Endodermal cell (in vitro differentiated cells): ENCODE results near the gene ZNF83. TPM values are rescaled to one million over a fixed set of nuclear protein-coding genes. Genes with fewer than 3 reads are reported as not detected.
"Not testable (repeated sequence)": the region's sequence is repeated elsewhere in the genome, so short reads cannot be mapped to it uniquely, and the experiment has no call there.

Experiments
- DNase-seq: peaks from one replicate; pipeline ENCODE4 v3.0.0-alpha.2; 2017
- H3K27ac ChIP-seq: 2 replicates; pipeline ENCODE4 v1.5.1; 2013; ENCODE audit warnings: mild to moderate bottlenecking, low read depth, low read length, moderate library complexity
- H3K27me3 ChIP-seq: 2 replicates; pipeline ENCODE4 v1.6.1; 2013; ENCODE audit warnings: mild to moderate bottlenecking, low read length, moderate library complexity; ENCODE audit not compliant: insufficient read depth, control insufficient read depth, poor library complexity, severe bottlenecking
- H3K36me3 ChIP-seq: 2 replicates; pipeline ENCODE4 v1.7.0; 2013; ENCODE audit warnings: mild to moderate bottlenecking, low read length, moderate library complexity; ENCODE audit not compliant: control insufficient read depth, insufficient read depth
- H3K4me1 ChIP-seq: one replicate; pipeline ENCODE4 v1.7.0; 2013; ENCODE audit warnings: low read length; ENCODE audit not compliant: control insufficient read depth, insufficient read depth
- H3K4me3 ChIP-seq: 2 replicates; pipeline ENCODE4 v1.5.1; 2013; ENCODE audit warnings: mild to moderate bottlenecking, low read length, moderate library complexity
- H3K9ac ChIP-seq: 2 replicates; pipeline ENCODE4 v1.6.1; 2013; ENCODE audit warnings: mild to moderate bottlenecking, low read length, moderate library complexity; ENCODE audit not compliant: poor library complexity, severe bottlenecking; ENCODE audit errors: extremely low read depth
- H3K9me3 ChIP-seq: 2 replicates; pipeline ENCODE4 v1.6.1; 2013; ENCODE audit warnings: mild to moderate bottlenecking, low read length, moderate library complexity; ENCODE audit not compliant: control insufficient read depth
- H3K27ac Mint-ChIP-seq: 2 replicates; pipeline ENCODE4 v1.8.0; 2020; ENCODE audit warnings: mixed read lengths
- H3K27me3 Mint-ChIP-seq: 2 replicates; pipeline ENCODE4 v1.8.0; 2021; ENCODE audit warnings: mild to moderate bottlenecking, mixed read lengths; ENCODE audit not compliant: insufficient read depth
- H3K36me3 Mint-ChIP-seq: 2 replicates; pipeline ENCODE4 v1.8.0; 2020; ENCODE audit warnings: low read depth, mixed read lengths
- H3K4me1 Mint-ChIP-seq: 2 replicates; pipeline ENCODE4 v1.8.0; 2020; ENCODE audit warnings: mixed read lengths
- H3K4me3 Mint-ChIP-seq: 2 replicates; pipeline ENCODE4 v1.8.0; 2020; ENCODE audit warnings: mild to moderate bottlenecking, moderate library complexity, mixed read lengths
- H3K9me3 Mint-ChIP-seq: 2 replicates; pipeline ENCODE4 v1.8.0; 2020; ENCODE audit warnings: mild to moderate bottlenecking, mixed read lengths
- CTCF ChIP-seq: fragments of 200-600 bp; sonication (generic); conservative IDR thresholded peaks from 2 replicates; pipeline ENCODE4 v1.5.0; 2021; ENCODE audit warnings: antibody characterized with exemption, mild to moderate bottlenecking
- WGBS, 2 experiments: methylation state at CpG; one replicate each; pipeline versions ENCODE4 v1.1.5 to v1.1.7; 2013; ENCODE audit warnings: missing lambda C conversion rate in 2 of 2, mixed read lengths in 1 of 2; ENCODE audit not compliant: insufficient coverage in 1 of 2, insufficient read length in 1 of 2; 5-methylcytosine and 5-hydroxymethylcytosine counted together
- total RNA-seq, 2 donors: library from RNA; stranded (reverse); fragmentation: NEBNext Ultra II Directional in 1 of 2; extraction: Animal tissue kit (Norgen Biotek cat#: 25700) in 1 of 2; gene quantifications; 2 replicates in 1 of 2; 3 replicates in 1 of 2; pipeline ENCODE4 v1.2.1, GENCODE V29; 2021

Gene ZNF83
- total RNA-seq, 2 donors from 2014 or later = 59.0 to 88.7 TPM

GRCh38 chr19:52679598-52679997 lies 41.4 kb upstream of the ZNF83 start:
- Histone ChIP-seq H3K36me3 (peaks cover 51% of the 10 kb centered on the region), H3K4me1 (no peaks in the 10 kb centered on the region), H3K27ac (no peak overlapping the region), H3K9ac (no peak overlapping the region), H3K9me3 (peaks cover 15% of the 10 kb centered on the region), H3K27me3 (no peaks in the 10 kb centered on the region), H3K4me3 (no peak overlapping the region)
- Mint-ChIP-seq H3K36me3 (peaks cover 50% of the 10 kb centered on the region), H3K27me3 (no peaks in the 10 kb centered on the region), H3K4me1 (peaks cover 4% of the 10 kb centered on the region), H3K9me3 (peaks cover 20% of the 10 kb centered on the region), H3K4me3 (no peak overlapping the region), H3K27ac (no peak overlapping the region)
- no peak for TF ChIP-seq CTCF
- WGBS, 2 experiments = 94 to 95% methylated on average over 4 to 5 of the region's 5 CpGs
- no peak for DNase-seq

- Histone ChIP-seq H3K4me3 (peak overlapping the region; percentile 66), H3K36me3 (peaks cover 56% of the 10 kb centered on the region), H3K9me3 (peaks cover 23% of the 10 kb centered on the region)
- not testable (repeated sequence) for DNase-seq, H3K9ac ChIP-seq, H3K27me3 Mint-ChIP-seq, H3K27ac ChIP-seq, H3K4me3 Mint-ChIP-seq, H3K27me3 ChIP-seq, H3K4me1 ChIP-seq, H3K27ac Mint-ChIP-seq, H3K4me1 Mint-ChIP-seq
- peaks cover 25% of the 10 kb centered on the region for H3K9me3 Mint-ChIP-seq
- 96 to 97% methylated on average over 4 to 6 of the region's 6 CpGs for WGBS, 2 experiments
- peaks cover 55% of the 10 kb centered on the region for H3K36me3 Mint-ChIP-seq
Observed at GRCh38 chr19:52675239-52675638, 37.1 kb upstream of the ZNF83 start.

- H3K9me3 Mint-ChIP-seq = peaks cover 25% of the 10 kb centered on the region
Observed at GRCh38 chr19:52673014-52673413, 34.9 kb upstream of the ZNF83 start.

More at GRCh38 chr19:52673014-52673413, 34.9 kb upstream of the ZNF83 start:
- Mint-ChIP-seq H3K4me1 (no peaks in the 10 kb centered on the region), H3K4me3 (no peak overlapping the region), H3K27me3 (no peaks in the 10 kb centered on the region), H3K27ac (no peak overlapping the region), H3K36me3 (peaks cover 58% of the 10 kb centered on the region)
- TF ChIP-seq CTCF = no peak
- Histone ChIP-seq H3K9me3 (peaks cover 23% of the 10 kb centered on the region), H3K27ac (no peak overlapping the region), H3K36me3 (peaks cover 62% of the 10 kb centered on the region), H3K4me3 (no peak overlapping the region), H3K9ac (no peak overlapping the region), H3K27me3 (no peaks in the 10 kb centered on the region), H3K4me1 (no peaks in the 10 kb centered on the region)
- WGBS, 2 experiments = 85 to 98% methylated on average over 4 of the region's 4 CpGs
- DNase-seq = no peak
